ENCODE results near the gene BUD23.

Gene BUD23

DNA sequence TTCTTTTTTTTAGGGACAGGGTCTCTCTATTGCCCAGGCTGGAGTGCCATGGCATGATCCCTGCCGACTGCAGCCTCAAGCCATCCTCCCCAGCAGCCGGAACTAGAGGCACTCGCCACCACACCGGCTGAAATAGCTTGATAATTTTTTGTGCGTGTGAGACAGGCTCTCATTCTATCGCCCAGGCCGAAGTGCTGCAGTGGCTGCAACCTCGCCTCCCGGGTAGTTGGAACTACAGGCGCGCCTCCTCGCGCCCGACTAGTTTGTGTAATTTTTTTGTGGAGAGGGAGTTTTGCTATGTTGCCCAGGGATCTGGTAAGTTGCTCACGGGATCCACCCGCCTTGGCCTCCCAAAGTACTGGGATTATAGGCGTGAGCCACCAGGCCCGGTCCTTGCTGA lies 1.9 kb downstream of the BUD23 start:
- Histone ChIP-seq H2BK15ac (replicated peaks; ENCODE audit: low read depth) (no peak overlapping the region), H3K36me3 (ENCODE audit: control insufficient read depth, insufficient read depth, low read length) (peaks cover 7% of the 10 kb centered on the region), H3K9ac (ENCODE audit: low read length) (no peak overlapping the region), H3K23ac (ENCODE audit: low read length) (no peak overlapping the region), H3K4me3 (ENCODE audit: low read length) (no peak overlapping the region), H3K56ac (ENCODE audit: low read length) (no peak overlapping the region), H2AK5ac (ENCODE audit: low read length) (no peak overlapping the region), H3K4me2 (ENCODE audit: low read length) (no peak overlapping the region), H3K4me1 (ENCODE audit: control insufficient read depth, low read depth, low read length) (peaks cover 4% of the 10 kb centered on the region), H3K27me3 (ENCODE audit: insufficient read depth, low read length, poor library complexity) (no peaks in the 10 kb centered on the region), H3K79me2 (ENCODE audit: control insufficient read depth, insufficient read depth, low read length) (peaks cover 46% of the 10 kb centered on the region), H3K4ac (ENCODE audit: low read depth, low read length) (no peak overlapping the region), H4K8ac (ENCODE audit: low read depth, low read length) (no peak overlapping the region), H2BK120ac (ENCODE audit: low read depth, low read length) (no peak overlapping the region), H4K5ac (ENCODE audit: low read length) (no peak overlapping the region), H3K79me1 (ENCODE audit: low read length) (peaks cover 27% of the 10 kb centered on the region), H2BK5ac (ENCODE audit: low read length) (no peak overlapping the region), H3K27ac (ENCODE audit: low read depth, low read length) (no peak overlapping the region), H3K18ac (ENCODE audit: low read length) (no peak overlapping the region)
- DNase-seq, result no peak
- WGBS (ENCODE audit: extremely low coverage, insufficient coverage, low lambda C conversion rate), result no CpG with 5 or more reads among the region's 18 CpGs

DNA sequence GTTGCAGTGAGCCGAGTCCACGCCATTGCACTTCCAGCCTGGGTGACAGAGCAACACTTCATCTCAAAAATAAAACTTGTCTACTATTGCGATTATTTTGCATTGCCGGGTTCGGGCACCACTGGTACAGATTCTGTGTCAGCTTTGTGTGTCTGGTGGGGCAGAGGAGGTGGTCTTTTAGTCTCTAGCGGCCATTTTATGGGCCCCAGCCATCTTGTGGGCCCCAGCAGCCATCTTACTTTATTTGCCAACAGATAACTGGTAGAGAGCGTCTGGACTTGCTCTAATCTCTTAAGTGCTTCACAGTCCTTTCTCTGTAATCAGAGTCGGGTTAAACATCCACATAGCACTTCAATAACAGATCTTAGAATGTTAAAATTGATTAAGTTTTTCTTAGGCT lies 4.9 kb downstream of the BUD23 start:
- Histone ChIP-seq H3K4me3 (ENCODE audit: low read length) (no peak overlapping the region), H2AK5ac (ENCODE audit: low read length) (no peak overlapping the region), H4K5ac (ENCODE audit: low read length) (no peak overlapping the region), H2BK15ac (replicated peaks; ENCODE audit: low read depth) (no peak overlapping the region), H3K79me2 (ENCODE audit: control insufficient read depth, insufficient read depth, low read length) (peaks cover 28% of the 10 kb centered on the region), H3K79me1 (ENCODE audit: low read length) (peaks cover 12% of the 10 kb centered on the region), H2BK120ac (ENCODE audit: low read depth, low read length) (no peak overlapping the region), H2BK5ac (ENCODE audit: low read length) (no peak overlapping the region), H3K4ac (ENCODE audit: low read depth, low read length) (no peak overlapping the region), H3K27ac (ENCODE audit: low read depth, low read length) (no peak overlapping the region), H3K18ac (ENCODE audit: low read length) (no peak overlapping the region), H3K36me3 (ENCODE audit: control insufficient read depth, insufficient read depth, low read length) (peaks cover 7% of the 10 kb centered on the region), H3K9ac (ENCODE audit: low read length) (no peak overlapping the region), H4K8ac (ENCODE audit: low read depth, low read length) (no peak overlapping the region), H3K56ac (ENCODE audit: low read length) (no peak overlapping the region), H3K4me2 (ENCODE audit: low read length) (no peak overlapping the region), H3K27me3 (ENCODE audit: insufficient read depth, low read length, poor library complexity) (no peaks in the 10 kb centered on the region), H3K4me1 (ENCODE audit: control insufficient read depth, low read depth, low read length) (no peaks in the 10 kb centered on the region), H3K23ac (ENCODE audit: low read length) (no peak overlapping the region)
- DNase-seq, result no peak
- WGBS (ENCODE audit: extremely low coverage, insufficient coverage, low lambda C conversion rate), result no CpG with 5 or more reads among the region's 8 CpGs

DNA sequence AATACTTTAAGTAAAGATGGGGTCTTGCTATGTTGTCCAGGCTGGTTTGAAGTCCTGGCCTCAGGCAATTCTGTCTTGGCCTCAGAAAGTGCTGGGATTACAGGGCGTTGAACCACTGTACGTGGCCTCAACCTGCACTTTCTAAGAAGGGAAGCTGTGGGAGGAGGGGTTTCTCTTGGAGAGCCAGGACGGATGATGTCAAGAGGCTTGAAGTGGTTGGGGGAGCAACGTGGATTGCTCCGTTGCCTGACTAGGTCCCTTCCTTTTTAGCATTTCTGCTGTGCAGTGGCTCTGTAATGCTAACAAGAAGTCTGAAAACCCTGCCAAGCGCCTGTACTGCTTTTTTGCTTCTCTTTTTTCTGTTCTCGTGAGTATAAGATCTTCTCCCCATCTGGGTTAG lies 7.2 kb downstream of the BUD23 start:
- H3K4ac ChIP-seq (ENCODE audit: low read depth, low read length), result no peak overlapping the region
- no peak overlapping the region for H3K4me2 ChIP-seq (ENCODE audit: low read length)
- H3K18ac ChIP-seq (ENCODE audit: low read length), result no peak overlapping the region
- H3K36me3 ChIP-seq (ENCODE audit: control insufficient read depth, insufficient read depth, low read length), result peaks cover 14% of the 10 kb centered on the region
- no peak overlapping the region for H2BK15ac ChIP-seq (replicated peaks; ENCODE audit: low read depth)
- no CpG with 5 or more reads among the region's 7 CpGs for WGBS (ENCODE audit: extremely low coverage, insufficient coverage, low lambda C conversion rate)
- peaks cover 9% of the 10 kb centered on the region for H3K79me2 ChIP-seq (ENCODE audit: control insufficient read depth, insufficient read depth, low read length)
- H2BK5ac ChIP-seq (ENCODE audit: low read length), result no peak overlapping the region
- DNase-seq, result no peak
- no peak overlapping the region for H4K5ac ChIP-seq (ENCODE audit: low read length)
- H2BK120ac ChIP-seq (ENCODE audit: low read depth, low read length), result no peak overlapping the region
- no peaks in the 10 kb centered on the region for H3K27me3 ChIP-seq (ENCODE audit: insufficient read depth, low read length, poor library complexity)
- no peak overlapping the region for H2AK5ac ChIP-seq (ENCODE audit: low read length)
- H3K56ac ChIP-seq (ENCODE audit: low read length), result no peak overlapping the region
- H3K27ac ChIP-seq (ENCODE audit: low read depth, low read length), result no peak overlapping the region
- H3K4me1 ChIP-seq (ENCODE audit: control insufficient read depth, low read depth, low read length), result no peaks in the 10 kb centered on the region
- no peak overlapping the region for H3K23ac ChIP-seq (ENCODE audit: low read length)
- no peak overlapping the region for H3K9ac ChIP-seq (ENCODE audit: low read length)
- peaks cover 9% of the 10 kb centered on the region for H3K79me1 ChIP-seq (ENCODE audit: low read length)
- no peak overlapping the region for H4K8ac ChIP-seq (ENCODE audit: low read depth, low read length)
- H3K4me3 ChIP-seq (ENCODE audit: low read length), result no peak overlapping the region

DNA sequence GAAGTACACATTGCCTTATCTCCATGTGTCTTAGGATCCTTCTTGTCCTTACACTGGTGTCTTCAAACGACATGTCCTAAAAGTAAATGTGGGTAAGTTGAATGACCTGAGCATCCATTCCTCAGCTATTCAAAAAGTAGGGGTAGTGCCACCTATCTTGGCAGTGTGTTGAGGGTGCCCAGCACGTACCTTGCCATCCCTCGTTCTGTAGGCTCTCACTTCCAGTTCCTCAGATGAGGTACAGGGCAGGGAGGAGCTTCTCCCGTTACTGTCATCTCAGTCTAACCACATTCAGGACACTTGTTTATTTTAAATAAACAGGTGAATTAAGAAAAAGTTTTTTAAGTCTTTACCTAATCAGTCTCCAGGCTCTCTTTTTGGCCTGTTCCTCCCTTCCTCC lies 13.0 kb downstream of the BUD23 start:
- no peak overlapping the region for H2AK5ac ChIP-seq (ENCODE audit: low read length)
- H3K79me1 ChIP-seq (ENCODE audit: low read length), result no peaks in the 10 kb centered on the region
- H3K9ac ChIP-seq (ENCODE audit: low read length), result no peak overlapping the region
- WGBS (ENCODE audit: extremely low coverage, insufficient coverage, low lambda C conversion rate), result no CpG with 5 or more reads among the region's 4 CpGs
- H3K79me2 ChIP-seq (ENCODE audit: control insufficient read depth, insufficient read depth, low read length), result no peaks in the 10 kb centered on the region
- no peak overlapping the region for H2BK120ac ChIP-seq (ENCODE audit: low read depth, low read length)
- H2BK5ac ChIP-seq (ENCODE audit: low read length), result no peak overlapping the region
- no peak overlapping the region for H3K4me3 ChIP-seq (ENCODE audit: low read length)
- H3K56ac ChIP-seq (ENCODE audit: low read length), result no peak overlapping the region
- no peak overlapping the region for H3K4ac ChIP-seq (ENCODE audit: low read depth, low read length)
- DNase-seq, result no peak
- no peak overlapping the region for H2BK15ac ChIP-seq (replicated peaks; ENCODE audit: low read depth)
- H4K5ac ChIP-seq (ENCODE audit: low read length), result no peak overlapping the region
- no peaks in the 10 kb centered on the region for H3K27me3 ChIP-seq (ENCODE audit: insufficient read depth, low read length, poor library complexity)
- H3K4me1 ChIP-seq (ENCODE audit: control insufficient read depth, low read depth, low read length), result no peaks in the 10 kb centered on the region
- H4K8ac ChIP-seq (ENCODE audit: low read depth, low read length), result no peak overlapping the region
- no peak overlapping the region for H3K23ac ChIP-seq (ENCODE audit: low read length)
- H3K4me2 ChIP-seq (ENCODE audit: low read length), result no peak overlapping the region
- peaks cover 15% of the 10 kb centered on the region for H3K36me3 ChIP-seq (ENCODE audit: control insufficient read depth, insufficient read depth, low read length)
- H3K18ac ChIP-seq (ENCODE audit: low read length), result no peak overlapping the region
- no peak overlapping the region for H3K27ac ChIP-seq (ENCODE audit: low read depth, low read length)

DNA sequence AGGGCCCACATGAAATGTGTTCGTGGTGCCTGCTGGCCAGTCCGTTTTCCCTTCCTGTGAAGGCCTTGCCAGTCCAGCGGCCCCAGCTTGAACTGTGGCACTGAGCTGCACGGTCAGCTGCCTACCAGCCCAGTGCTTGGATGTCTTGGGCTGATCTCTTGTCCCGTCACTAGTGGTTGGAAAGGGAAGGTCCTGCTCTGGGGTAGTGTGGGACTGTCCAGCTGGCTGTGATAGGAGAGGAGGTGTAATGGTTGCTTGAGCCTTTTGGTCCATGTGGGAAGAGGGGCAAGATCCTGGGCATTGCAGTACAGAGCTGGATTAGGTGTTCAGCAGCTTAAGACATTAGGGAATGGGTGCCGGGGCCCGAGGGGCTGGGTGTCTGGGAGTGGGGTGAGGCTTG lies 15.0 kb downstream of the BUD23 start:
- no peak overlapping the region for H3K4ac ChIP-seq (ENCODE audit: low read depth, low read length)
- no peak overlapping the region for H4K5ac ChIP-seq (ENCODE audit: low read length)
- H3K23ac ChIP-seq (ENCODE audit: low read length), result no peak overlapping the region
- no peak overlapping the region for H3K18ac ChIP-seq (ENCODE audit: low read length)
- no peak overlapping the region for H3K4me3 ChIP-seq (ENCODE audit: low read length)
- no peaks in the 10 kb centered on the region for H3K79me1 ChIP-seq (ENCODE audit: low read length)
- DNase-seq, result no peak
- WGBS (ENCODE audit: extremely low coverage, insufficient coverage, low lambda C conversion rate), result no CpG with 5 or more reads among the region's 7 CpGs
- no peak overlapping the region for H2AK5ac ChIP-seq (ENCODE audit: low read length)
- H2BK5ac ChIP-seq (ENCODE audit: low read length), result no peak overlapping the region
- no peaks in the 10 kb centered on the region for H3K4me1 ChIP-seq (ENCODE audit: control insufficient read depth, low read depth, low read length)
- no peak overlapping the region for H2BK120ac ChIP-seq (ENCODE audit: low read depth, low read length)
- H3K27me3 ChIP-seq (ENCODE audit: insufficient read depth, low read length, poor library complexity), result no peaks in the 10 kb centered on the region
- H3K36me3 ChIP-seq (ENCODE audit: control insufficient read depth, insufficient read depth, low read length), result peaks cover 15% of the 10 kb centered on the region
- H2BK15ac ChIP-seq (replicated peaks; ENCODE audit: low read depth), result no peak overlapping the region
- H3K9ac ChIP-seq (ENCODE audit: low read length), result no peak overlapping the region
- H3K56ac ChIP-seq (ENCODE audit: low read length), result no peak overlapping the region
- no peak overlapping the region for H3K4me2 ChIP-seq (ENCODE audit: low read length)
- H4K8ac ChIP-seq (ENCODE audit: low read depth, low read length), result no peak overlapping the region
- H3K79me2 ChIP-seq (ENCODE audit: control insufficient read depth, insufficient read depth, low read length), result no peaks in the 10 kb centered on the region
- no peak overlapping the region for H3K27ac ChIP-seq (ENCODE audit: low read depth, low read length)

DNA sequence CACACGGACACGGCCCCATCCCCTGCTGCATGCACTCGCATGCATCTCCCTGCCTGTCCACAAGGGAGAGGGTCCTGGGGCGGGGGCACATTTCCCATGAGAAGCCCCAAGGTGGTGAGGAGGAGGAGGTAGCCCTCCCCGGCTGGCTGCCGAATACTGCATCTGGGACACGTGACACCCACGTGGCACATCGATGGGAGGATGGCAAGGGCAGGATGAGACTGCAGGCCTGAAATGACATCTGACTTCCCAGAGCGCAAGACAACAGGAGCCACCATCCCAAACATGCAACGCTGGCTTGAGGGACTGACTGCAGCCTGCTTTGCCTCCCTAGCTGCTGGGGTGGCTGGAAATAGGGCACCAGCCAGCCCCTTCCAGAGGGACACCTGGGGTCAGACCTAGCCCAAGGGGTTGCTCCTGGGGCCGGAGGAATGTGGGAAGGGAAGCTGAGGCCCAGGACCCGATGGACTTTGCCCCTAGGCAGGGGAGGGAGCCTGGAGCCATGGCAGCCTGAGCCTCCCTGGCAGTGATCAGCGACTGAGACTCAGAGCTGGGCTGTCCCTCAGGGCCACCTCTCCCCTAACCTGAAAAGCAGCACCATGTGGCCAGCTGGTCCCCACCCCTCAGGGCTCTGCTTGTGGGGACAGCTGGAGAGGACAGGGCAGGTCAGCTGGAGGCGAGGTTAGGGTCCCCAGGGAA lies 16.1 kb downstream of the BUD23 start:
- H2AK5ac ChIP-seq (ENCODE audit: low read length), result no peak overlapping the region
- H2BK15ac ChIP-seq (replicated peaks; ENCODE audit: low read depth), result no peak overlapping the region
- H2BK5ac ChIP-seq (ENCODE audit: low read length), result no peak overlapping the region
- H3K27me3 ChIP-seq (ENCODE audit: insufficient read depth, low read length, poor library complexity), result no peaks in the 10 kb centered on the region
- H3K79me1 ChIP-seq (ENCODE audit: low read length), result no peaks in the 10 kb centered on the region
- no peak for DNase-seq
- H3K56ac ChIP-seq (ENCODE audit: low read length), result no peak overlapping the region
- no peak overlapping the region for H3K4me3 ChIP-seq (ENCODE audit: low read length)
- no peak overlapping the region for H3K27ac ChIP-seq (ENCODE audit: low read depth, low read length)
- H3K36me3 ChIP-seq (ENCODE audit: control insufficient read depth, insufficient read depth, low read length), result peaks cover 10% of the 10 kb centered on the region
- no peak overlapping the region for H3K23ac ChIP-seq (ENCODE audit: low read length)
- no peak overlapping the region for H3K9ac ChIP-seq (ENCODE audit: low read length)
- H4K5ac ChIP-seq (ENCODE audit: low read length), result no peak overlapping the region
- no peak overlapping the region for H3K4ac ChIP-seq (ENCODE audit: low read depth, low read length)
- H4K8ac ChIP-seq (ENCODE audit: low read depth, low read length), result no peak overlapping the region
- H3K79me2 ChIP-seq (ENCODE audit: control insufficient read depth, insufficient read depth, low read length), result no peaks in the 10 kb centered on the region
- no CpG with 5 or more reads among the region's 15 CpGs for WGBS (ENCODE audit: extremely low coverage, insufficient coverage, low lambda C conversion rate)
- no peak overlapping the region for H2BK120ac ChIP-seq (ENCODE audit: low read depth, low read length)
- H3K4me2 ChIP-seq (ENCODE audit: low read length), result no peak overlapping the region
- H3K4me1 ChIP-seq (ENCODE audit: control insufficient read depth, low read depth, low read length), result no peaks in the 10 kb centered on the region
- no peak overlapping the region for H3K18ac ChIP-seq (ENCODE audit: low read length)

All from mesendoderm (in vitro differentiated cells).